IMR-90 (cell line): Measurements from ENCODE around the gene C12orf50. TPM values are rescaled to one million over a fixed set of nuclear protein-coding genes. Genes with fewer than 3 reads are reported as not detected.

Experiments used
- ATAC-seq: fragments of 200-7000 bp; cut with Tn5 transposase; 2 replicates; pipeline ENCODE4 v1.9.1; 2020; ENCODE audit warnings: low read depth, mild to moderate bottlenecking, moderate library complexity
- BruUV-seq: library from RNA; stranded (reverse); fragments of 400-500 nt; replicated peaks from 2 replicates; lab custom pipeline; 2021; lab: Mats Ljungman, UMichigan
- CTCF ChIA-PET: fragments of 300-600 bp; formaldehyde crosslinking; extraction: SDS; loops from one replicate; lab custom pipeline; 2021; ENCODE audit warnings: antibody characterized with exemption; lab: Yijun Ruan, JAX
- POLR2A ChIA-PET: fragments of 300-600 bp; sonication (Branson Sonifier 250); formaldehyde crosslinking; loops from one replicate; lab custom pipeline; 2022; ENCODE audit warnings: antibody characterized with exemption; ENCODE audit not compliant: unreplicated experiment; lab: Charles Lee
- DNase-seq: peaks from one replicate; pipeline ENCODE4 v3.0.0; 2013
- H2AFZ ChIP-seq: replicated peaks from 2 replicates; pipeline ENCODE3; 2013; ENCODE audit warnings: low read length, mild to moderate bottlenecking; ENCODE audit not compliant: poor library complexity
- H2AK5ac ChIP-seq: 2 replicates; pipeline ENCODE4 v1.6.1; 2013; ENCODE audit warnings: low read depth, low read length, inconsistent platforms
- H2AK9ac ChIP-seq: replicated peaks from 2 replicates; pipeline ENCODE3; 2013; ENCODE audit warnings: mild to moderate bottlenecking, low read depth, low read length, moderate library complexity; ENCODE audit not compliant: poor library complexity
- H2BK120ac ChIP-seq: 2 replicates; pipeline ENCODE4 v1.6.1; 2013; ENCODE audit warnings: low read depth, low read length, inconsistent platforms
- H2BK15ac ChIP-seq: 3 replicates; pipeline ENCODE4 v1.6.1; 2013; ENCODE audit warnings: low read depth, low read length, inconsistent platforms
- H2BK20ac ChIP-seq: 2 replicates; pipeline ENCODE4 v1.6.1; 2013; ENCODE audit warnings: low read depth, mild to moderate bottlenecking, inconsistent platforms, low read length, moderate library complexity
- H2BK5ac ChIP-seq: 2 replicates; pipeline ENCODE4 v1.6.1; 2013; ENCODE audit warnings: mild to moderate bottlenecking, low read depth, low read length, inconsistent platforms; ENCODE audit not compliant: poor library complexity, severe bottlenecking
- H3K14ac ChIP-seq: replicated peaks from 2 replicates; pipeline ENCODE4 v1.6.1; 2013; ENCODE audit warnings: low read depth, low read length, inconsistent platforms
- H3K18ac ChIP-seq: 2 replicates; pipeline ENCODE4 v1.6.1; 2013; ENCODE audit warnings: low read depth, low read length, control low read depth
- H3K23ac ChIP-seq: 2 replicates; pipeline ENCODE4 v1.6.1; 2013; ENCODE audit warnings: low read depth, low read length, inconsistent platforms
- H3K27ac ChIP-seq: 2 replicates; pipeline ENCODE4 v1.5.1; 2013; ENCODE audit warnings: mild to moderate bottlenecking, control low read depth, low read length; ENCODE audit not compliant: insufficient read depth
- H3K27me3 ChIP-seq: 2 replicates; pipeline ENCODE4 v1.6.1; 2013; ENCODE audit warnings: low read length; ENCODE audit not compliant: control insufficient read depth, insufficient read depth
- H3K36me3 ChIP-seq: 2 replicates; pipeline ENCODE4 v1.6.1; 2013; ENCODE audit warnings: low read length, mixed read lengths; ENCODE audit not compliant: control insufficient read depth, insufficient read depth
- H3K4ac ChIP-seq: 2 replicates; pipeline ENCODE4 v1.6.1; 2013; ENCODE audit warnings: low read depth, low read length, inconsistent platforms
- H3K4me1 ChIP-seq: 2 replicates; pipeline ENCODE4 v1.6.1; 2013; ENCODE audit warnings: low read length, mixed read lengths; ENCODE audit not compliant: control insufficient read depth, insufficient read depth
- H3K4me2 ChIP-seq: 2 replicates; pipeline ENCODE4 v1.6.1; 2013; ENCODE audit warnings: low read depth, mild to moderate bottlenecking, control low read depth, low read length, moderate library complexity
- H3K4me3 ChIP-seq: 2 replicates; pipeline ENCODE4 v1.5.1; 2013; ENCODE audit warnings: low read depth, mild to moderate bottlenecking, control low read depth, low read length, moderate library complexity; ENCODE audit not compliant: insufficient read depth
- H3K56ac ChIP-seq: 2 replicates; pipeline ENCODE4 v1.6.1; 2013; ENCODE audit warnings: low read length, inconsistent platforms; ENCODE audit not compliant: insufficient read depth; ENCODE audit errors: extremely low read depth
- H3K79me1 ChIP-seq, 2 experiments: 2 replicates each; pipeline ENCODE4 v1.6.1; 2013; ENCODE audit warnings: low read length in 2 of 2, inconsistent platforms in 1 of 2, low read depth in 1 of 2
- H3K9ac ChIP-seq: 2 replicates; pipeline ENCODE4 v1.6.1; 2013; ENCODE audit warnings: low read depth, low read length, control low read depth
- H3K9me1 ChIP-seq: 2 replicates; pipeline ENCODE4 v1.6.1; 2013; ENCODE audit warnings: low read length, inconsistent platforms; ENCODE audit not compliant: insufficient read depth
- H3K9me3 ChIP-seq: 2 replicates; pipeline ENCODE4 v1.6.1; 2013; ENCODE audit warnings: low read length; ENCODE audit not compliant: control insufficient read depth, insufficient read depth
- H4K20me1 ChIP-seq: 2 replicates; pipeline ENCODE4 v1.6.1; 2013; ENCODE audit warnings: low read length, inconsistent platforms; ENCODE audit not compliant: insufficient read depth
- H4K5ac ChIP-seq: 2 replicates; pipeline ENCODE4 v1.6.1; 2013; ENCODE audit warnings: mild to moderate bottlenecking, low read depth, low read length, control low read depth
- H4K8ac ChIP-seq, 2 experiments: 2 replicates each; pipeline ENCODE4 v1.6.1; 2013; ENCODE audit warnings: low read depth in 2 of 2, low read length in 2 of 2, control low read depth in 1 of 2, inconsistent platforms in 1 of 2
- H4K91ac ChIP-seq: 2 replicates; pipeline ENCODE4 v1.6.1; 2013; ENCODE audit warnings: low read depth, low read length, inconsistent platforms; ENCODE audit not compliant: insufficient read depth
- BHLHE40 ChIP-seq: fragments of 150-350 bp; IDR thresholded peaks from 2 replicates; pipeline ENCODE4 v1.6.1; 2016; ENCODE audit warnings: mild to moderate bottlenecking, low read depth, low read length
- CEBPB ChIP-seq: IDR thresholded peaks from 2 replicates; pipeline ENCODE4 v1.6.1; 2012; ENCODE audit warnings: low read depth, low read length, improper control_type of control experiment
- CHD1 ChIP-seq: IDR thresholded peaks from 2 replicates; pipeline ENCODE4 v1.6.1; 2012; ENCODE audit warnings: low read depth, low read length, improper control_type of control experiment
- CTCF ChIP-seq: conservative IDR thresholded peaks from 2 replicates; pipeline ENCODE4 v1.5.1; 2012; ENCODE audit warnings: mild to moderate bottlenecking, low read depth, low read length, improper control_type of control experiment
- ELK1 ChIP-seq: fragments of 150-350 bp; IDR thresholded peaks from 2 replicates; pipeline ENCODE4 v1.6.1; 2016; ENCODE audit warnings: low read depth, mild to moderate bottlenecking, low read length, moderate library complexity, borderline replicate concordance
- FOS ChIP-seq: fragments of 150-350 bp; IDR thresholded peaks from 2 replicates; pipeline ENCODE4 v1.6.1; 2016; ENCODE audit warnings: low read depth, low read length
- MAFK ChIP-seq: IDR thresholded peaks from 2 replicates; pipeline ENCODE4 v1.6.1; 2012; ENCODE audit warnings: low read depth, low read length, improper control_type of control experiment
- MAZ ChIP-seq: IDR thresholded peaks from 2 replicates; pipeline ENCODE4 v1.6.1; 2012; ENCODE audit warnings: low read depth, mild to moderate bottlenecking, low read length, improper control_type of control experiment, moderate library complexity, borderline replicate concordance
- MXI1 ChIP-seq: IDR thresholded peaks from 2 replicates; pipeline ENCODE4 v1.6.1; 2012; ENCODE audit warnings: low read depth, mild to moderate bottlenecking, low read length, moderate library complexity, borderline replicate concordance
- POLR2A ChIP-seq: IDR thresholded peaks from 2 replicates; pipeline ENCODE4 v1.6.1; 2012; ENCODE audit warnings: mild to moderate bottlenecking, low read depth, low read length
- RAD21 ChIP-seq: IDR thresholded peaks from 2 replicates; pipeline ENCODE4 v1.6.1; 2012; ENCODE audit warnings: low read length, improper control_type of control experiment
- RCOR1 ChIP-seq: IDR thresholded peaks from 2 replicates; pipeline ENCODE4 v1.6.1; 2012; ENCODE audit warnings: mild to moderate bottlenecking, low read length, improper control_type of control experiment; ENCODE audit not compliant: insufficient replicate concordance
- RFX5 ChIP-seq: IDR thresholded peaks from 2 replicates; pipeline ENCODE4 v1.8.0; 2012; ENCODE audit warnings: low read depth, mild to moderate bottlenecking, low read length, moderate library complexity
- dilution Hi-C: fragments of 300-500 bp; cut with HindIII; formaldehyde crosslinking; loops from one replicate; pipeline ENCODE4 v1.14.3; 2018; ENCODE audit warnings: low sequenced_read_pairs; ENCODE audit not compliant: unreplicated experiment
- in situ Hi-C: fragments of 300-500 bp; cut with MboI; formaldehyde crosslinking; loops from 3 replicates; pipeline ENCODE4 v1.14.3; 2019; ENCODE audit warnings: low sequenced_read_pairs, inconsistent platforms, mixed read lengths
- intact Hi-C: fragments of 100-400 bp; cut with micrococcal nuclease; formaldehyde crosslinking; loops from 2 replicates; pipeline ENCODE4 v1.10.0; 2022
- polyA plus RNA-seq, 3 experiments: library from polyadenylated mRNA; depleted of rRNA; stranded (reverse); fragments of >200 nt; gene quantifications; 2 replicates each; pipeline ENCODE4 v1.2.3, GENCODE V29; 2012; ENCODE audit warnings: low replicate concordance in 1 of 3
- total RNA-seq: library from RNA; depleted of rRNA; stranded (reverse); fragments of >200 nt; gene quantifications from 2 replicates; pipeline ENCODE4 v1.2.3, GENCODE V29; 2012
- TF ChIP-seq, protein P1 (sequence below): fragments of 150-350 bp; IDR thresholded peaks from 2 replicates; pipeline ENCODE4 v1.6.1; 2017; ENCODE audit warnings: mild to moderate bottlenecking, antibody characterized with exemption, low read length, low read depth

C12orf50 gene
- total and polyA plus RNA-seq, 2 of the 4 experiments (the other 2 are of a cell fraction) = not detected

DNA sequence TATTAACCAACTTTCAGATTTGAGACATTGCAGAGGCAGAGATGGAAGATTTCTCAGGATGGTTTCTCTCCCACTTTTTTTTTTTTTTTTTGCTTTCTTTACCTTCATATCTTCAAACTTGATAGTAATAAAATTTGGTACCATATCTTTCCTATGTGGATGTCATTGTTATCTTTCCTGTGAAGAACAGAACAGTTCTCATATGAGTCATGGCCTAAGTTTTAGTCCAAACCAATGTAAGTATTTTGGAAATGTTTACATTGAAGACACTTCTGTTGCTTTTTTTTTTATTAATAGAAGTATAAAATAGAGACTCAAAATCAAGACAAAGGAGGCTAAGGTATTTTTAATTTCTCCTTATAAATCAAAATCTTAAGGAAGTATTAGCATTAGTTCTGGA lies 95.2 kb downstream of the C12orf50 start:
- POLR2A ChIA-PET = no interaction called here
- H3K4ac ChIP-seq = no peak overlapping the region
- H3K4me3 ChIP-seq = no peak overlapping the region
- no peak overlapping the region for H3K14ac ChIP-seq
- H3K79me1 ChIP-seq = no peaks in the 10 kb centered on the region
- no peak overlapping the region for H3K56ac ChIP-seq
- H3K9me3 ChIP-seq = peaks cover 3% of the 10 kb centered on the region; the same call in 1 of the 2 replicates
- no peaks in the 10 kb centered on the region for H4K20me1 ChIP-seq
- H3K27ac ChIP-seq = no peak overlapping the region
- H3K9me1 ChIP-seq = no peaks in the 10 kb centered on the region; the same call in 1 of the 2 replicates
- no peaks in the 10 kb centered on the region for H3K27me3 ChIP-seq
- TF ChIP-seq RFX5 = no peak
- no peak for TF ChIP-seq MAZ
- TF ChIP-seq, protein P1, sequence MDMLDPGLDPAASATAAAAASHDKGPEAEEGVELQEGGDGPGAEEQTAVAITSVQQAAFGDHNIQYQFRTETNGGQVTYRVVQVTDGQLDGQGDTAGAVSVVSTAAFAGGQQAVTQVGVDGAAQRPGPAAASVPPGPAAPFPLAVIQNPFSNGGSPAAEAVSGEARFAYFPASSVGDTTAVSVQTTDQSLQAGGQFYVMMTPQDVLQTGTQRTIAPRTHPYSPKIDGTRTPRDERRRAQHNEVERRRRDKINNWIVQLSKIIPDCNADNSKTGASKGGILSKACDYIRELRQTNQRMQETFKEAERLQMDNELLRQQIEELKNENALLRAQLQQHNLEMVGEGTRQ = no peak
- no peak for TF ChIP-seq FOS
- no peak for TF ChIP-seq CHD1
- TF ChIP-seq CEBPB = no peak
- TF ChIP-seq ELK1 = no peak
- no peak for TF ChIP-seq RAD21
- TF ChIP-seq POLR2A = no peak
- TF ChIP-seq BHLHE40 = no peak
- TF ChIP-seq MAFK = no peak
- TF ChIP-seq RCOR1 = no peak
- no peak for TF ChIP-seq MXI1
- no peak for TF ChIP-seq CTCF
- intact Hi-C loops (no loop called here), dilution Hi-C loops (no loop called here), in situ Hi-C loops (no loop called here)
- H4K5ac ChIP-seq = no peak overlapping the region
- BruUV-seq = no TSS peak
- H3K9ac ChIP-seq = no peak overlapping the region
- H2AK9ac ChIP-seq = no peak overlapping the region
- H3K4me2 ChIP-seq = no peak overlapping the region
- H2AK5ac ChIP-seq = no peak overlapping the region
- H2BK20ac ChIP-seq = no peak overlapping the region
- ATAC-seq (no peak), DNase-seq (peak; percentile 66)
- no peak overlapping the region for H2AFZ ChIP-seq
- H2BK120ac ChIP-seq = no peak overlapping the region
- H3K36me3 ChIP-seq = no peaks in the 10 kb centered on the region
- peaks cover 13% of the 10 kb centered on the region for H3K4me1 ChIP-seq
- no peak overlapping the region; the same call in 1 of the 2 replicates for H3K18ac ChIP-seq
- 0 out of 3 replicates have a peak overlapping the region, but pooled peaks have one; percentile 14 for H2BK15ac ChIP-seq
- no peak overlapping the region for H4K8ac ChIP-seq
- no peak overlapping the region for H4K91ac ChIP-seq
- H3K23ac ChIP-seq = no peak overlapping the region
- H2BK5ac ChIP-seq = no peak overlapping the region
- CTCF ChIA-PET = interaction anchor here (0.6 kb wide), 1 partner anchor 46 kb away, joined by 4 read pairs; no protein-coding TSS in a partner anchor
